ENCODE results near the gene LIMCH1.

LIMCH1 gene

DNA sequence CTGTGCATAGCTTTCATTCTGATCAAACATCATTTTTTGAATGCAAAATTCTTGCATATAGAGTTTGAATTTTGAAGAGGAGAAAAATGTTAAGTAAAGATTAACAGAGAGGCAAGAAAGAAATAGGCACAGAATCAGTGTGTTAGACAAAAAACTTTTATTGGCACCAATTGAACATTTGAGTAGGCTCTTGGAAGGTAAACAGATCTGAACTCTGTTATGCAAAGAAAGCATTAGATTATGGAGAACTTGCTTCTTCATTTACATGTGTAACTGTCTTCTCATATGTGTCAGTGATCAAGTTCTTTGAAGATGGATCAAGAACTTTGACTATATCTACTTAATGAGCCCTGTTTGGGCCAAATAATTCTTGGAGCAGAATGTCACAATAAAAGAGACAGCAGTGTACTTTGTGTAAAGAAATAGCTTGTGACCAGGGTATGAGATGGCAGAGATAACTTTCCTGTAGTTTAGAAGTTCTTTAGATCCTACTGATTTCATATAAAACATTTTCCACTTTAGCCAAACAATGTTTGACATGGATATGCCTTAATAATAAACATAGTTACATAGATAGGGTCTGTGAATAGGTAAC, 61.3 kb downstream of the LIMCH1 start:
- H3K4me3 ChIP-seq, result no peak overlapping the region

DNA sequence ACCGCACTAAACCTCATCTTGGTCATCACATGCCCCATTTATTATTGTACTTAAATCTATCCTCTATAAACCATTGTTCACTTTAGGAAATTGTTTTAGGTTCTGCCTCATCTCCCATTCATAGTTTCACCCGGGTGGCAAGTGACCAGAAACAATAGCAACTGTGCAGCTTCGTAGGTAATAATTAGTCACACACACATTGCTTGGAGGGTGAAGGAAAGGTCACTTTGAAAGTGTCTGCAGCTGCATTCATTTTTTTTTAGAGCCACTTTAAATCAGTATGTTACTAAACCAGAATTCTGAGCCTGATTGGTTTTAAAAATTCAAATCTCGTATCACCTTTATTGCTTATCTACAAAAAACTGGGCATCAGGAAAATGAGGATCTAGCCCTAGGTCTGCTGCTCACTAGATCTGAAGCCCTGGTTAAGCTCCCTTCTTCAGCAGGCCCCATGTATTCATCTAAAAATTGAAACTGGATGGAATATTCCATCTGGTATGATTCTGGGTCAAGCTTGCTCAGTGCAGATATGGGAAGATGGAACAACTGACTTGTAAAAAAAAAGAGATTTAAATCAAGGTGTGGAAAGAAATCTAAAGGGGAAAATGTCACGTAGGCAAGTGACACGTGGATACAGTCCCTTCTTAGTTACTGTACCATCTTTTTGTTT, 62.4 kb downstream of the LIMCH1 start:
- Histone ChIP-seq H3K27ac (no peak overlapping the region), H3K4me3 (no peak overlapping the region)

More for the DNA sequence above, 61.3 kb downstream of the LIMCH1 start:
- H3K27ac ChIP-seq, result no peak overlapping the region

DNA sequence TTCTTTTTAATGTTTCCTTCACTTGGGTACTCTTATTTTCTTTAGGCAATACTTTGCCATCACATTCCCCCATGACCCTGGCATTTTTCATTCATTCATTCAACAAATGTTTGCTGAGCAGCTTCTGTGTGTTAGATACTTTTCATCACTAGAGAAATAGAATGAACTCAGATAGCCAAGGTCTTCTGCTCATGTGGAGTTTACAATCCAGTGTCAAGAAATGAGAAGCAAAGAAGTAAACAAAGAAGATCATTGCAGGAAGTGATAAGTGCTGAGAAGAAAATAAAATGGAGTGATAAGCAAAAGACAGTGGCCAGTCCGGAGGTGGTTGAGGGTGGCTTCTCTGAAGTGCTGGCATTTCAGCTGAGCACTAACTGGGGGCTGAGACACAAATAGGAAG, 63.1 kb downstream of the LIMCH1 start:
- no peak overlapping the region for H3K27ac ChIP-seq

DNA sequence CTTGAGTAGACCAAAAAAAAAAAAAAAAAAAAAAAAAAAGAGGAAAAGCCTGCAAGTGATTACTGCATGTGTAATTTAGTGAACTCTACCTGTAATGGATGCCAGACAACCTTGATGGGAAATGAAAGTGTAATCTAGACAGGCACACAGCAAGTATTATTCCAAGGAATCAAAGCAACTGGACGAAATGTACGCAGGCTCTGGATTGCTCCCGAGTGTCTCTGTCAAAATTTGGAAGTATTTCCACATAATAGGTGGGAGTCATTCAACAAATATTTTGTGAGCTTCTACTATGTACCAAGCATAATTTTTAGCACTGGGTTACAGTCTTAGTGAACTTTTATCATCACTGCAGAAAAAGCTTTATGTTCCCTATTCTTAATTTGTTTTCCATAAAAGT, 64.2 kb downstream of the LIMCH1 start:
- H3K4me3 ChIP-seq, result no peak overlapping the region
- H3K27ac ChIP-seq, result no peak overlapping the region

More for the DNA sequence above, 63.1 kb downstream of the LIMCH1 start:
- no peak overlapping the region for H3K4me3 ChIP-seq

DNA sequence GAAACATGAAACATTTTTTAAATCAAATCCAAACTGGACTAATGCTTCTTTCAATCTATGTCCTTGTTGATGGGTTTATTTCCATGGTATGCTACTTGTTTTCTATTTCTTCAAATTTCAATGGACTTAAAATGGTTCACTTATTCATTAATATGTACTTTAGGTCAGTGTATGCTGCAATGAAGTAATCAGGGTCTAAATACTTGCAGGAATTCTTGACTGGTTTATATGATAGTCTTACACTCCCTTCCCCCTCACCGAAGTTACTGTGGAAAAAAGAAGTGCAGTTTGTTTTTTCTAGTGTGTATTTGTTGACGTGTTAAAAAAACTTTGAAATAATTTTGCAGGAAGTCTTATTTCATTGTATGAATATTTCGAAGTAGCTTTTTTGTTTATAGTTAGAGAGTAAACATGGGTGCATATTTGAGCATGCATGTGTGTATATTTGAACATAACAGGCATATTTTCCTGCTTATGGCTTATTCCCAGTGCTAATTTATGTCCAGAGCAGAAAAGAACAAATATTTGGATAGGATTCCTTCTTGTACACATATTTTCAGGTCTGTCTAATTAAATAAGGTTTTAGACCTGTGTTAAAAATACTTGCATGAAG, 65.0 kb downstream of the LIMCH1 start:
- no peak overlapping the region for H3K27ac ChIP-seq
- H3K4me3 ChIP-seq, result no peak overlapping the region

DNA sequence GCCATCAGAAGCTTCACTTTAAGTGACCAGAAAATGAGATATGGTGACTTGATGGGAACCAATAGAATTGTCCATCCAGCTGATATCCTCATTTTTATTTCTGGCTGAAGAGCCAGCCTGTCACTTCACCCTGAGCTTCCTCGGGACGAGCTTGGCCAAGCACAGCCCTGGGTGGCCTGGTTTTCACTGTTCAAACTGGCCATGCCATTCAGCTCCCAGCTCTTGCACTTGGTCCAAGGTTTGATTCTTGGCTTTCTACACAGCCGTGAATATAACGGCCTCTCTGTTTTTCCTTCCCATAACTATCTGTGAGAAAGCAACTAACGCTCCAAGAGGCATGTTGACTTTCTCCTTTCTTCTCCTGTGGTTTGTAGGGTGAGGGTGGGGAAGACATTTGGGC, 71.9 kb downstream of the LIMCH1 start:
- H3K27ac ChIP-seq, result no peak overlapping the region
- no peak overlapping the region for H3K4me3 ChIP-seq

DNA sequence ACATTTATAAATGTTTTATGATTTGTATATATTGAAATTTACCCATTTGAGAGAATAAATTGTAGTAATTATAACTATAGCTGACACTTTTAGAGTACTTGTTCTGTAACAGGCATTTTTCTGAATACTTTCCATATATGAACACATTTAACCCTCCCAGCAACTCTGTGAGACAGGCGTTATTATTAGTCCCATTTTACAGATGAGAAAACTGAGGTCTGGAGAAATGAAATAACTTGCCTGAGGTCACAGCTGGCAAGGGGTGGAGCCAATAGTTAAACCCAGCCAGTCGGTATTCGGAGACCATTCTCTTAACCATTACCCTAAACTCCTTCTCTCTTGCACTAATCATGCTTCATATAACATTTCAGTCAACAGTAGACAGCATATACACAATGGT, 72.5 kb downstream of the LIMCH1 start:
- no peak overlapping the region for H3K4me3 ChIP-seq
- H3K27ac ChIP-seq, result no peak overlapping the region

DNA sequence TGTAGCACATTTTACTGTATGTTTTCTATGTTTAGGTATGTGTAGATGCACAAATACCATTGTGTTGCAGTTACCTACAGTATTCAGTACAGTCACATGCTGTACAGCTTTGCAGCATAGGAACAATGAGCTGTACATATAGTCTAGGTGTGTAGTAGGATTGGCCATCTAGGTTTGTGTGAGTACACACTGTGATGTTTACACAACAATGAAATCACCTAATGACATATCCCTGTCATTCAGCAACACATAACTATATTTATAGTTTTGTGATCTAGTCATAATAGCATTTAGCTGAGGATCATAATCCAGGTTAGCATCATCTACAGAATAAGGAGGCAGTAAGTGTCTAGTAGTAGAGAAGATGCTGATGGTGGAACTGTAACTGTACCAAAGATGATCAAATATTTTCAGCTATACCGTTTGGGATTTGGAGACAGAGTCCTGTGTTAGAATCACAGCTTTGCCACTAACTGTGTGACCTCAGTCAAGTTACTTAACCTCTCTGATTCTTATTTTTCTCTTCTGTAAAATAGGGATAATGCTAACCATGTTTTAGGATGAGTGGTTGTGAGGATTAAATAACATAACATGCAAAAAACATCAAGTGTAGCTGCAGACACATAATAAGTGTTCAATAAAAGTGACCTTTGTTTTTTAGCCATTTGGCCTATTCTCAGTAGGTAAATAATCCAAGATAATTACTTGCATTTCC, 73.3 kb downstream of the LIMCH1 start:
- Histone ChIP-seq H3K27ac (no peak overlapping the region), H3K4me3 (no peak overlapping the region)

DNA sequence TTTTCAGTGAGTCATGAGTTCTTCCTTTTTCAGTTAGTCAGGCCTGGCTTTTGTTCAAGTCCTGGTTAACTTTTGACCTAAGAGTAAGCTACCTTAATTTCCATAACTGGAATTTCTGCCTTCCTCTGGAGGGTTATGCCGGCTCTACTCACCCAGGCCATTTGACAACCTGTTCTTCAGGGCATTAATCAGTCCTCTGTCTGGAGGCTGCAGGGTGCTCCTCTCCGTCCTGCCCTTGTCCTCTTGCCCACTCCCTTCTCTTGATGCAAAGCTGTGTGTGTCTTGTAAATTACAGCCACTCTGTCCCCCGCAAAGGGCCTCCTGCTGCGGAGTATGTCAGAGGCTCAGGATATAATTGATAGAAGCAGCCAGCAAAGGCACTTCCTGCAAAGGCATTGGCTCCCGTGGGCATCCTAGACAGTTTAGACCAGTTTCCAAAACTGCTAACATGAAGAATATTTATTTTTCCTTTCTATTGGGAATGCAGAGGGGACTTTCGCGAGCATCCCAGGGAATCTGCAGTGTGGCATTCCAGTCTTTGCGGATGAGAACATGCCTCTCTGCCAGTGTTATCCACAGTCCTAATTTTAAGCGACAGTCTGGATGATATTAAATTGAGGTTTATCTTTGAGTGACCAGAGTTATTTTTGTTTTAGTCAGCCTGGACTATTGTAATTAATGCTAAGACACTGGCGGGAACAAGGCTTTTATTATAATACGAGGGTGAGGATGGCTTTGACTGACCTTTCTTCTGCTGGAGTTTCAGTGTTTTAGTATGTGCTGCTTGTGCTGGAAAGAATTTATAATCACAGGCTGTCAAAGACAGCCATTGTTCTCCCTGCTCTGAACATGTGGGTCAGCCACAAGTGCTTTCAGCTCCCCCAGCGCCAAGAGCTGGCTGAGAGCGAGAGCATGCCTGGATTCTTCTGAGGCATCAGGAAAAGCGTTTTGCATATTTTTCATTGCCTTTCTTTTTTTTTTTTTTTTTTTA, 74.2 kb downstream of the LIMCH1 start:
- peak overlapping the region in 5 of 21 experiments; percentile 16 to 61 (median 44) for H3K27ac ChIP-seq
- no peak overlapping the region for H3K4me3 ChIP-seq

DNA sequence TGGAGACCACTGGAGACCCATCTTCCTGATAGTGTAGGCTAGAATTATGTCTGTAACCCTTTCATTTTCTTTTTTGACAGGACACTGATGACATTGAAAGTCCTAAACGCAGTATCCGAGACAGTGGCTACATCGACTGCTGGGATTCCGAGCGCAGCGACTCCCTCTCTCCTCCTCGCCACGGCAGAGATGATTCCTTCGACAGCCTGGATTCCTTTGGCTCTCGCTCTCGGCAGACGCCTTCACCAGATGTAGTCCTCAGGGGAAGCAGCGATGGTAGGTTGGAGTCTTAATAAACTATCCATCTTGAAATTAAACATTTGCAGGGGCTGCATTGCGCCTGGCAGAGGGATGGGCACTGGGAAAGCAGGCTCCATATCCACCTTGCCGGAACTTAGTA, 75.4 kb downstream of the LIMCH1 start:
- no peak overlapping the region for H3K4me3 ChIP-seq
- H3K27ac ChIP-seq, result no peak overlapping the region

DNA sequence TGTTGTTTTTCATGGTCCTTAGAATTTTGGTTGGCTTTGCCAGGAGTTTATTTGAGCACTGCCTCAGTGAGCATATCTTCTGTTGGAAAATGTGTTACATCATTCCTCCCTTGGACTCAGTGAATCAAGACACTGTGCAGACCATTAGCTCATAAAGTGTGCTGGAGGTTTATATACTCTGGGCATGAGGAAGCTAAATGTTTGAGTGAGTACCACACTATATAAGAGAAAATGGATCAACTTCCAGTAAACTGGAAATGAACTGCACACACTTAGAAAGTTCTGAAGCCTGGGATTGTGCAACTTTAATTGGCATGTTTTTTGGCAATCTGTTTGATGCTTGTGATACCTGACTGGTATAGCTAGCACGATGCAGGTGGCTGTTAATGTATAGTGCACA, 75.9 kb downstream of the LIMCH1 start:
- H3K4me3 ChIP-seq, result no peak overlapping the region
- H3K27ac ChIP-seq, result no peak overlapping the region

DNA sequence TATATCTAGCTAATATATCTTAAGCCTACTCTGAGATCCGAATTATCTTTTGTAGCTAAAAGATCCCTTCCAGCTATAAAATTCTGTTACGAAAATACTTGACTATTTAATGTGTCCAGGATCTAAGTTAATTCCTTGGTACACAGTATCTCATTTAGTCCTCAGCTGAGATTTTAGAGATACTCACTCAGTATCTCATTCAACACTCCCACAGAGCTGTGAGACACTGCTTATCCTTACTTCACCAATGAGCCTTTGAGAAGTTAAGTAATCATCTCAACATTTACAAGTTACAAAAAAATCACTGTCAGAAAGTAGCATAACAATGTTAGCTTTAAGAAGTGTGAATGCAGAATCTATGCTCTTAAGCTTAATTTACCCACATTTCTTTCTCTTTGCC, 76.6 kb downstream of the LIMCH1 start:
- H3K4me3 ChIP-seq, result no peak overlapping the region

DNA sequence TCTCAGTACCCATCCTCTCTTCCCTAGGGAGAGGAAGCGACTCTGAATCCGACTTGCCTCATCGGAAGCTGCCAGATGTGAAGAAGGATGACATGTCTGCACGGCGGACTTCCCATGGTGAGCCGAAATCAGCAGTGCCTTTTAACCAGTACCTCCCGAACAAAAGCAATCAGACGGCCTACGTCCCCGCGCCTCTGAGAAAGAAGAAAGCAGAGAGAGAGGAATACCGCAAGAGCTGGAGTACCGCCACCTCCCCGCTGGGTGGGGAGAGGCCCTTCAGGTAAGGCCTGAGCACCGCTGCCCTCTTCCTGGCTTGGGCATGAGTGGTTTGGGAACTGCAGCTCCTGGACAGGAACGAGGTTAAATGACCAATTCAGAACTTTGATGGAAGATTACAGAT, 81.2 kb downstream of the LIMCH1 start:
- Histone ChIP-seq H3K27ac (no peak overlapping the region), H3K4me3 (no peak overlapping the region)

More for the DNA sequence above, 76.6 kb downstream of the LIMCH1 start:
- no peak overlapping the region for H3K27ac ChIP-seq

DNA sequence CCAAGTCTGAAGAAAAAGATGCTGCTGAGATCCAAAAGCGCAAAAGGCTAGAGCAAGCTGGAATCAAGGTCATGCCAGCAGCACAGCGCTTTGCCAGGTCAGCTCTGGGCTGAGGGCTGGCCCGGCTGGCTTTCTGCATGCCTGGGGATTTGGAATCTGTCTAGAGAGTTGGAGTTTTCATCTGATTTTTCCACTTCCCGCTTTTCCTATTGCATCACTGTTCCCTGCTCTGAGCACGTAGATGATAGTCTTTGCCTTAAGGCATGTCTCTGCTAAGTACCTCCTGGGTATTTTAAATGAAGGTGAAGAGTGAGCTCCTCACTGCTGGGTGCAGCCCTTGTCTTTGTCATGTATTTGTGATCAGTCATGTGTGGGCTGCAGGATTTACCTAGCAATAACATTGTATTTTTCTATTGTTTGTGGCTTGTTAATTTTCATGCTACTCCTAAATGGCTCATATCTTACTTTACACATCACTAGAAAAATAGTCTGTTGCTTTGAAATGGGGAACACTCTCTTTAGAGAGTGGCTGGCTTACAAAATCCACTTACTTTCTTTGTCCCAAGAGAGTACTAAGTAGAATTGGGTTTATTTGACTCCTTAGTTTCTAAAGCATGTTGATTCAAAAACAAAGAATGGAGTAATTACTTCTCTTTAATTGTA, 82.8 kb downstream of the LIMCH1 start:
- no peak overlapping the region for H3K27ac ChIP-seq
- no peak overlapping the region for H3K4me3 ChIP-seq

DNA sequence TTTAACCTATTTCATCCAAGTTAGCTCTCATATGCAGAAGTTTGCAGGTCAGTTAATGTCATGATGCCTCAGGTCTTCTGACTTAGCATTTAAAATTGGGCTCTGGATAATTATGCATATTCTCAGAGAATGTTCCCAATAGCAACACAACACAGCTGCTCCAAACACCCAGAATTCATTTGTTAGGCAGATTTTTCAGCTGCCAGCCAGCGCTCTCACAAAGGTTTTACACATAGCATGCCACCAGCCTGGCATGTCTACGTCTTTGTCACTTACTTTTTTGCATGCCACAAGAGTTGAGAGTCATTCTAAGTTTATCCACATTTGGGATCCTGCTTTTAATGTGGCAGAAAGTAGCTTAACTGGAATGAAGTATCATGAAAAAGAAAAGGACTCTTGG, 84.8 kb downstream of the LIMCH1 start:
- H3K4me3 ChIP-seq, result no peak overlapping the region
- no peak overlapping the region for H3K27ac ChIP-seq

DNA sequence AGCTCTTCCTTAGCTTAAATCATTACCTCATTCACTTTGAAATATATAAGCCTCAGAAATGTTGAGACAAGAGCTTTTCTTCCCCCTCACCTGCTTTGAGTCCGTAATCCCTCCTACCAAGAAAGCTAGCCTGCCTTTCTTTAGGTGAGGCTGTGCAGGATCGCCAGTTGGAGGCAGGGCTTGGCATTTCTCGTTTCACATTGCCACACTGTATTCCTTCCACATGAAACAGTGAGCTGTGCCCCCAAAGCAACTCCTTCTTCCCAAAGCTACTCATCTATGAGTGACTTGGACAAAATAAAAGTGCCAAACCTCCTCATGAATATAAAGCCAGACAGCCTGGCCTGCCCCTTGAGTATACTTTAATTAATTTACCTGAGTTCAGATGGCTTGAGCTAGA, 86.8 kb downstream of the LIMCH1 start:
- Histone ChIP-seq H3K4me3 (no peak overlapping the region), H3K27ac (no peak overlapping the region)

DNA sequence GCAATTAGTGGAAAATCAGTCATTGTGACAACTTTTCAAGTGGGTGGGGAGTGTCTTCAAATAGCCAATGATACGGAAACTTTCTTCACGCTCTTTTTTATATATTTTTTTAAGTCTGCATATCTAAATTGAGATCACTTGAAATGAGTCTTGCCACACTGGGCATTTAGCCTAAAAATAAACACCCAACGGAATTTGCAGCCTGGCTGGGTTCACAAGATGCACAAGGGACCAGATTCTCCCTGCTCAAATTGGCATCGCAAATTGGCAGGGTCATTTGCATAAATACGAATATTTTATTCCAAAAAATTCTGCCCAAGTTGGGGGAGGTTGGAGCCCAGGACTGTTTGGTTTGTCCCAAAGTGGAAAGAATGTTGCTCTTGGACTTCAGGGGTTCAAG, 87.6 kb downstream of the LIMCH1 start:
- H3K27ac ChIP-seq, result no peak overlapping the region
- no peak overlapping the region for H3K4me3 ChIP-seq

DNA sequence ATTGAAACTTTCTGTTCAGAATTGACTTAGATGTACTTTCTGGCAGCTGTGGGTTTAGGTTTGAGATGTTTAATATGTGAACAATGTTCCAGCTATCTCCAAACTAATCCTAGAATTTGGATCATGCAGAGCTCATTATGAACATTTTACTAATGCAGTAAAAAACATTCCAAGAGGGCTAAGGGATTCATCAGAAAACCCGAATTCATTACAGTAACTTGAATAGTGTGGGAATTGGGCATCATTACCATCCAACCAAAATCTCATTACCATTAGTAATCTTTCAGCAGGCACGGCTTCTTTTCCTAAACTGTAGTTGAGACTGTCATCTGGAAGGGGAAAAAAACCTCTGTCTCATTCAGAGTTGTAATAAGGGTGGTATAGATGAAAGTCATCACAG, 91.0 kb downstream of the LIMCH1 start:
- Histone ChIP-seq H3K4me3 (no peak overlapping the region), H3K27ac (no peak overlapping the region)

DNA sequence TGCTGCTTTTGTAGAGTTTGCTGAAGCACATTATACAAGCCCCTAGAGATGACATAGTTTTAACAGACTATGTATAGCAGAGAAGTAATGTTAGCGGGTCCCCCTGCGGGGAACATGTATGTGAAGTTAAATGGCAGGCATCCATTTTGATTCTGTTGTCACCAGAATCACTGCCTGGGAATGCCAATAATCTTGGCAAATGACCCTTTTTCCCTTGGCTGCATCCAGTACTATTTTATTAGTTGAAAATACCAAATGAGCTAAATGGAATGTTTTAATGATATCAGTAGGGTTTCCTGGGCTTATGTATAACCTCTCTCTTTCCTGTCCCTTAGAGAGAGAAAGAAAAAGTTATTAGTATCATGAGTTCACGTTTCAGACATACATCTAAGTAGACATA, 93.6 kb downstream of the LIMCH1 start:
- H3K27ac ChIP-seq, result no peak overlapping the region

More for the DNA sequence above, 93.6 kb downstream of the LIMCH1 start:
- H3K4me3 ChIP-seq, result no peak overlapping the region
